SH-SY5Y (cell line): ENCODE data around the gene TBC1D14.

Source experiments
- GATA2 ChIP-seq: IDR thresholded peaks from 2 replicates; pipeline ENCODE4 v1.6.1; 2011; ENCODE audit warnings: mild to moderate bottlenecking, low read depth, low read length
- GATA3 ChIP-seq: IDR thresholded peaks from 2 replicates; pipeline ENCODE4 v1.6.1; 2011; ENCODE audit warnings: low read depth, mild to moderate bottlenecking, low read length, moderate library complexity

The TBC1D14 gene

DNA sequence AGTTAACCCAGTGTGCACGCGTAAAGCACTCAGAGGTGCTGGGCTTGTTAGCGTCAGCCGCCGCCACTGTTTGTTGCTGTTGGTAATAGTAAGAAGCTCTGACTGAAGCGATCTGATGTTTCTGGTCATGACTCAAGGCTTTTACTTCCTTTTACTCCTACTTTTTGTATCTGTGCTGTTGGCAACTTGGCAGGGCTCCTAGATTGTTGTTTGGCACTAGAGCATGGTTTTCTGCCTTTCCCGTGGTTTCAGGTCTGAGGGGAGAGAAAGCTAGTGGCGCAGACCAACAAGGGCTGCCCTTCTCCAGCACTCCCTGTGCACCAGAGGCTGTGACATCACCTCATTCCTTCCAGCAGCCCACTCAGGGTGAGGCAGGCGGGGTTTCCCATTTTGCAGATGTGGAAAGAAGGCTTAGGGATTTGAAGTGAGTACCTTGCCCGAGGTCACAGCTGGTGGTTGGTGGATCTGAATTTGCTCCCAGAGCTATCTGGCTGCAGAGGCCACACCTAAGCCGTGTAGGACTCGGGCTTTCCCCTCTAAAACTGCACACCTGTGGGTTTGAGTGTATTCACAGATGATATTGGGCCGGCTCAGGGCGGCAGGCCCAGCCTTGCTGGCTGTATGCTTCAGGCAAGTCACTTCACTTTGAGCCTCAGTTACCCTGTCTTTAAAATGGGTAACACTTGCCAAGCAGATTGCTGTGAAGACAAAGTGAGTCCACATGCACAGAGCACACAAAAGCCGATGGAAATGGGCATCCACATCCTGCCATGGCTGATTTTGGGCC, 82.3 kb downstream of the TBC1D14 start:
- TF ChIP-seq GATA3 (no peak), GATA2 (no peak)

DNA sequence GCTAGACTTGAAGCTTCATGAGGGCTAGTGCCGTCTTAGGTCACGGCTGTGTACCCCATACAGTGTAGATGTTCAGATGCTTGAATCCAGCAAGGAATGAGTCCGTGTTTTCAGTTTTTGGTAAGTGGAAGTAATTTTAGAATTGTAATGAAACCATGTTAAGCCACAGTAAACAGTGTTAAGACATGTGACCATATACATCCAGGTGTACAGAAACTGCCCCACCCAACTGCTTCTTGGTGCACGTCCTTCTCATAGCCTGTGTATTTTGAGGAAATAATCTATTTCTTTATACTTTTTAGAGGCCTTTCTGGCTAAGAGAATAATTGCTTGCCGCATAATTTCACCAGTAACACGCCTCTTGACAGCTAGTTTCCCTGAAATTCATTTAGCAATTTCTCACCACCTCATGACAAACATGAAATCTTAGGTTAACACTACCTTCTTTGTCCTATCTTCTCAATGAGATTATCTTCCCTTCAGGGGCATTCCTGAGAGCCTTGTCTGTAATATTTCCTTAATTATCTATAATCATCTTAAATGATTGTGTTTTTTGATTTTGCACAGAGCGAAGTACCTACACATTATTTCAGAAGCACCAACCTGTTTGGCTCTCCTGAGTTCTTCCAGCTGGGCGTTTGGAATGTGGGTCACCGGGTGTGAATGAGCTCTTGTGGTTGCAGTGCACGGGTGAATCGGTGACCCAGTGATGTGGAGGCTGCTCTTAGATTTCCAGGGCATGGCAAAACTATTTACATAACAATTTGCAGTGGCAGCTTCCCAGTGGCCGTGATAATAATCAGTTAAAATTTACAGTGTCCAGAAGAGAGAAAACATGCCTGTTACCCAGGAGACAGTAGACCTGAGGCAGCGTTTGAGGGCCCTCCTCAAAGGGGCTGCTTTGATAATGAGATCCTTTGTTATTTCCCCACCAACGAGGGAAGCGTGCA, 83.4 kb downstream of the TBC1D14 start:
- TF ChIP-seq GATA2 (peak; percentile 70), GATA3 (no peak)

DNA sequence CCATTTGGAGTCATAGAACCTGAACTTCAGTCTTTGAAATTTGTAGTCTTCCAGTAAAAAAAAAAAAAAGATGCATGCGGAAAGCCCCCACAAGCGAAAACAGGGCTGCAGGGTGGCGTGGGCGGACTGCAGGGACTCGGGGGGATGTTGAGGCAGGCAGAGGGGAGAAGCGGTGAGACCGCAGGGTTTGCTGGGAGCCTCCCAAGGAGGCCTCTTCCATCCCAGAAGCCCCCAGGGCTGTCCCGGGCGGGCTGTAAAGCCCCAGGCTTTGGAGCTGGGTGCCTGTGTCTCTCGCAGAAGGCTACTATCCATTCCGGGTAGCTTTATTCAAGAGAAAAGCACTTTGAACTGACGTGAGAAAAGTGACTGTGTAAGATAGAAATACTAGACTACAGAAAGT, 86.9 kb downstream of the TBC1D14 start:
- TF ChIP-seq GATA3 (no peak), GATA2 (no peak)

DNA sequence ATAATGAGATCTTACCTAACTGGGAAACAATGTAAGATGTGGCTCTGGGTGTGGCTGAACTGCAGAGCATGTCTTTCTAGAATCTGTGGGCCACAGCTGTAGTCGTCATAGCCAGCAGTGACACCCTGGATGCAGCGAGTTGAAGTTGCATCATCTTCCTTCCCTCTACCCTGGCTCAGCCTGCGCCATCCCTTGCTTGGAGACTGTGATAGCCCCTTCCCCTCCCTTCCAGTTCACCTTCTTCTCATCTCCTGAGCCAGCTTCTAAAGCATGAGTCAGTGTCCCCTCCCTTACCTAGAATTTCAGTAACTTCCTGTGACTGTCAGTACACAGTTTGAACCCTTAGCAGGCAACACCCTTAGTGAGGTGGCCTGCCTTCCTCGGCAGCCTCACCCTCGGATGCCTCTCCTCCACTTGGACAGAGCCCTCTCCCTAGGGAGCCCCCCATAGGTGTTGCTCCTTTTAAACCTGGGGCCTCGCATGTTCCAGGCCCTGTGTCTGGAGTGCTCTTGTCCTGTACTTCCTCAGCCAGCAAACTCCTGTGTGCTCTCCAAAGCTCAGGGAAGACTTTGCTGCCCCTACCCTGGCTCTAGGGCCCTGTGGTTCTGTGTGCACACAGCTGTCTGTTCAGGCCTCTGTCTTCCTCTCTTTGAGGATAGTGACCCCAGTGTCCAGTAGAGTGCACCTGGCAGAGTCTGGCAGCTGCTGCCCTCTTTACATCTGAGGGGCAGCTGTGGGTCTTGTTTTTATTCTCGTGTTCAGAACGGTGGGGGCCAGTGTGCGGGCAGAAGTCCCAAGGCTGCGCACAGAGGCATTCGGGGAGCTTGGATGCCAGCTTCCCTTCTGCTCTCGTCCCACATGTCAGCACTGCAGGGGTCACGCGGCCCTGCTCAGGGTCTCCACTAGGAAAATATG, 89.8 kb downstream of the TBC1D14 start:
- no peak for TF ChIP-seq GATA3

DNA sequence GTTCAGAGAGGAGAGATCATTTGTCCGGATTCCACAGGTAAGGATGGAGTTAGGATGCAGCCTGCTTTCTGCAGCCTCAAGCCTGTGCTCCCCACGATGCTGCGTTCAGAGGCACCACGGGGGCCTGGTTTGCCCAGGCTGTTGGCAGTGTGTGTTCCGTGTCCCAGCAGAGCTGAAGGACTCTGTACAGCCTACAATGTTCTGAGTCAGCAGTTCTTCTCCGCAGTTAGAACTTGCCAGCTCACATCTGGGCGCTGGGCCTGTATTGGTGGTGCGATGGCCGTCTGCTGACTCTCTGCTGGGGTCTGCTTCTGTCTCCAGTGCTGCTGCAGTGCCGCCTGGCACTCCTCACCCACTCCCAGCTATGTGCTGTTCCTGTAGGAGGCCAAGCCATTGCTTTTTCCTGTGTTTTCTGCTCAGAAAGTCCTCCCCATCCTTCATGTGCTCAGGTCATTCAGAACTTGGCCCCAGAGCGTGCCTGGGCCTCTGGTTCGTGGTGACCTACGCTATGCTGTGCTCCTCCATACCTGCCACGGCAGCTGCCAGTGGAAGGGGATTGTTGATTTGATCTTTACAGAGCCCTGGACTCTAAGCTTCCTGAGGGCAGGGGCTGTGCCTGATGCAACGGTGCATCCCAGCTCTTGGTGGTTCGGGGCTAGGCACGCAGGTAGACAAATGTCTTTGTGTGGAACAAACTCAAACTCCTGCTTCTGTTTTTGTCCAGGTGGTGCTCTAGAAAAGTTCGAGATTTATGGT, 91.0 kb downstream of the TBC1D14 start:
- TF ChIP-seq GATA3 = no peak
- TF ChIP-seq GATA2 = no peak

DNA sequence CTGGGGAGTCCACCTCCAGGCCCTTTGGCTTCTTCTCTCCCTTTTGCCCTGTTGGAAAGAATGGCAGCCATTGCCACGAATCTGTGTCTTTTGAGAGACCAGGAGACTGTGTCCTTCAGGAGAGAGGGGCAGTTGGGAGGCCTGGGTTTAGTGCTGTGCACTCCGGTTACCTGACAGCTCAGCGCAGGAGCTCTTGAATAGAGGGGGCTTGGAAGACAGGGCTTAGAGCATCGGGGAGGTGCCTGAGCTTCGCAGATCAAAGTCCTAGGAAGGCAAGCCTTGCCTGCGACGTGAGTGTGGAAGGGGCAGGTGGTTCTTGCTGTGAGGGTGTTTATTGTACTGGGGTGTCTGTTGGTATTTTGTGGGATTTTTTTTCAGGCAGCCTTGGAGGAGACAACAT, 91.6 kb downstream of the TBC1D14 start:
- TF ChIP-seq GATA2 (no peak), GATA3 (no peak)

DNA sequence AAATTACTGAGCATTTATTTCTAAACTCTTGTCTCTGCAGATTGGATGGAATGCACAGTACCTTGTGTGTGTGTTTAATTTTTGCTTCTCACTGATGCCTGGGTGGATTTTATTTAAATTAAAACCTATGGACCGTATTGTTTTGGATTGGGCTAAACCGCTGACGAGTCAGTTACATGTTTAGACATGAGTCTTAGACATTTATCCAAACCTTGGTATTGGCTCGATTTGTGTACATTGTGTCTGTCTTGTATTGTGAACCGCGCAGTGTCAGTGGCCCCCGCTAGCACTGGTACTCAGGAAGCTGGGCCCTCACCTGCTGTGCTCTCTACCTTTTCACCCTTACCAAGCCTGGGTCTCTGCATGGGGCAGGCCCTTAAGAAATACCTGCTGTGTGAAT, 92.7 kb downstream of the TBC1D14 start:
- TF ChIP-seq GATA2 (no peak), GATA3 (no peak)

DNA sequence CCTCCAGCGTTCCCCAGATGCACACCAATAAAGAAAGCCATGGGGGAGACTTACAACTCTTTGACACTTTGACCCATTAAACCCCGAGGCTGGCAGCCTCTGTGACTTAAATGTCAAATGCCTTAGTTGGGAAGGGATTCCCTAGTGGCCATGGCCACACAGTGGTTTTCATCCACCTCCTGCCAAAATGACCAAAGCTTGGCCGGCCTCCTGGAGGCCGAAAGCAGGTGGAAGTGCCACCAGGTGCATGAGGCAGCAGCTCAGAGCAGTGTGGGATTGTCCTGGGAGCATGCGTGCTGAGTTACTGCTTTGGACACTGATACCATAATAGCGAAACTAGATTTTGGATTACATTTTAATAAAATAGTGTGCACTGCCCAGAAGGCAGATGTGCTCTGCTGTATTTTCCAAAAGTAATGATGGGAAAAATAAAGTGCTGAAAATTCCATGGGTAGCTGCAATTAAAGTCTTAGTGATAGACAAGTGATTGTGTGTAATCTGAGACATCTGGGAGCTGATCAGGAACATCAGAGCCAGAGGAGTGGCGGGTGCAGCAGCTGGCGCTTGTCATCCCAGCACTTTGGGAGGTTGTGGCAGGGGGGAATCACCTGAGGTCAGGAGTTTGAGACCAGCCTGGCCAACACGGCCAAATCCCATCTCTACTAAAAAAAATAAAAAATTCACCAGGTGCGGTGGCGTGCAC, 93.7 kb downstream of the TBC1D14 start:
- no peak for TF ChIP-seq GATA2
- TF ChIP-seq GATA3 = no peak

DNA sequence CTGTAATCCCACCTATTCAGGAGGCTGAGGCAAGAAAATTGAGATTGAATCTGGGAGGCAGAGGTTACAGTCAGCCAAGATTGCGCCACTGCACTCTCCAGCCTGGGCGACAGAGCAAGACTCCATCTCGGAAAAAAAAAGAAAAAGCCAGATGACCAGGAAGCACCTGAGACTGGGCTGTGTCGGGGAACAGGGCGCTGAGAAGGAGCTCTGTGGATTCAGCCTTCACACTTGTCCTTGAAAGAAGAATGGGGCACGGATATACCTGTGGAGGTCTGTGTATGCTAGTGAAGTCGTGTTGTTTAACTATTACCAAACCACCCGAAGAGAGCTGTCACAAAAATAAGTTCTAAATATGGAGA, 94.2 kb downstream of the TBC1D14 start:
- TF ChIP-seq GATA2 (no peak), GATA3 (no peak)

DNA sequence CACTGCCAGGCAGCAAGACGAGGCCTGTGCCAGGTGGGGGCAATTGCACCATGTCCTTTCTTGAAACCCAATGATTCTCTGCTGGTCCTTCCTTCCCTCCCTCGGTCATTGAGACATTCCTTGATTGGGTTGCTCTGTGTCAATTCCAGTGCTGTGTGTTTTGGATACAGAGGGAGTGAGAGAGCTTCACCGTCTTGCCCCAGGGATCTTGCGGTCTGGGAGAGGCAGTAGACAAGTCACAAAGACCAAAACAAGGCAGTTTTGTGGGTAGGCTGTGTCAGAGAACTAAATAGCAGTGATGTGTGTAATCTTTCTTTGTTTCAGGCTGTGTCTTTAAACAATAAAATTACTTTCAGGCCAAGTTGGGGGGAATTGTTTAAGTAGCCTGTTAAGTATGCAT, 94.7 kb downstream of the TBC1D14 start:
- TF ChIP-seq GATA2 (no peak), GATA3 (no peak)

DNA sequence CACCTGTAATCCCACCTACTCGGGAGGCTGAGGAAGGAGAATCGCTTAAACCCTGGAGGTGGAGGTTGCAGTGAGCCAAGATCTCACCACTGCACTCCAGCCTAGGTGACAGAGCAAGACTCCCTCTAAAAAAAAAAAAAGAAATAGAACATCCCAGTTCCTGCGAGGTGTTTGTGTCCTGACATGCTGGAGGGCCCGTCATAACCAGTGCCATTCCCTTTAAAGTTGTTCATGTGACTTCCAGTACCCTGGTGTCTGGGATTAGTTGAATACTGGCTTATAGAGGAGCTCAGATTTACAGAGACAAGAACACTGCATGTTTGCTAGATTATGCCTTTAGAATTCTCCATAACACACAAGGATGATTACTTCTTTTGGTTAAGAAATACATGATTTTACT, 95.9 kb downstream of the TBC1D14 start:
- TF ChIP-seq GATA3 (no peak), GATA2 (no peak)

DNA sequence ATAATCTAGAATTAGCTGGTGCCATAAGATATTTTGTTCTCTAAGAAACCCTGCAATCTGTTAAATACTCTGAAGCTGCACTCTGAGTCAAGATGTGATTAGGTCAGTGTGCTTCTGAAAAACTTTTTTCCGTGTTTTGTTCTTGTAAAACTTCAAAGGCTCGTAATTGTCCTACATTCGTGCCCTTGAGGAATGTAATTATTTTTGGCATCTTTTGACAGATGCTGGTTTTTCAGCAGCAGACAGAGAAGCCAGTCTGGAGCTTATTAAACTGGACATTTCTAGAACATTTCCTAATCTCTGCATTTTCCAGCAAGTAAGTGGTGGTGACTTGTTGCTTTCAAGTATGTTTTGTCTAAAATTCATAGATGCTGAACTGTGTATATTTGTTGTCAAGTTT, 96.8 kb downstream of the TBC1D14 start:
- TF ChIP-seq GATA3 (no peak), GATA2 (no peak)
